GM12878 (cell line): ENCODE measurements around the gene SLC38A8. TPM values are rescaled to one million over a fixed set of nuclear protein-coding genes. Genes with fewer than 3 reads are reported as not detected.

Experiments
- ATAC-seq: fragments of 200-7000 bp; cut with Tn5 transposase; 3 replicates; pipeline ENCODE4 v1.9.1; 2020; ENCODE audit warnings: mild to moderate bottlenecking, moderate library complexity
- BruUV-seq: library from RNA; stranded (reverse); fragments of 400-500 nt; replicated peaks from 2 replicates; lab custom pipeline; 2021; lab: Mats Ljungman, UMichigan
- CTCF ChIA-PET: fragments of 300-600 bp; sonication (Branson Sonifier 250); formaldehyde crosslinking; extraction: SDS; loops from one replicate; lab custom pipeline; 2021; ENCODE audit warnings: inconsistent platforms; lab: Yijun Ruan, JAX
- POLR2A ChIA-PET: fragments of 350-600 bp; formaldehyde crosslinking; extraction: SDS; loops from one replicate; lab custom pipeline; 2021; ENCODE audit warnings: inconsistent platforms; lab: Charles Lee
- RAD21 ChIA-PET: fragments of 300-600 bp; sonication (Branson Sonifier 250); formaldehyde crosslinking; loops from one replicate; lab custom pipeline; 2023; ENCODE audit warnings: antibody characterized with exemption; ENCODE audit not compliant: unreplicated experiment; lab: Charles Lee
- SMC1A ChIA-PET: fragments of 300-600 bp; sonication (Branson Sonifier 250); formaldehyde crosslinking; loops from one replicate; lab custom pipeline; 2023; ENCODE audit not compliant: unreplicated experiment, uncharacterized antibody; lab: Charles Lee
- DNase-seq: peaks from one replicate; pipeline ENCODE4 v3.0.0-alpha.2; 2011; ENCODE audit warnings: low read depth, low spot score
- FAIRE-seq: peaks from 3 replicates; lab custom pipeline; 2011; peaks lifted over from hg19 to GRCh38; lab: Jason Lieb, UNC
- H2AFZ ChIP-seq: 2 replicates; pipeline ENCODE4 v1.6.0; 2011; ENCODE audit warnings: low read depth, low read length, control low read depth; ENCODE audit not compliant: control insufficient read depth
- H3K27ac ChIP-seq: 2 replicates; pipeline ENCODE4 v1.5.1; 2011; ENCODE audit warnings: control low read depth; ENCODE audit not compliant: control insufficient read depth, insufficient read depth
- H3K27me3 ChIP-seq, 2 experiments: replicated peaks in 1 of 2; 2 replicates each; pipeline versions ENCODE4 v1.6.0 to v1.6.1; 2011; ENCODE audit warnings: low read length in 1 of 2; ENCODE audit not compliant: control insufficient read depth in 2 of 2, insufficient read depth in 2 of 2
- H3K36me3 ChIP-seq, 2 experiments: 2 replicates each; pipeline ENCODE4 v1.5.1; 2011; ENCODE audit warnings: low read length in 1 of 2; ENCODE audit not compliant: control insufficient read depth in 2 of 2, insufficient read depth in 2 of 2
- H3K4me1 ChIP-seq: 2 replicates; pipeline ENCODE4 v1.6.1; 2011; ENCODE audit warnings: mild to moderate bottlenecking, low read length, moderate library complexity, mixed read lengths; ENCODE audit not compliant: control insufficient read depth, insufficient read depth
- H3K4me2 ChIP-seq: 2 replicates; pipeline ENCODE4 v1.6.0; 2011; ENCODE audit warnings: control low read depth; ENCODE audit not compliant: control insufficient read depth, insufficient read depth
- H3K4me3 ChIP-seq: fragments of 200-600 bp; sonication (generic); 2 replicates; pipeline ENCODE4 v1.5.1; 2016
- H3K79me2 ChIP-seq: 2 replicates; pipeline ENCODE4 v1.6.0; 2011; ENCODE audit warnings: low read length; ENCODE audit not compliant: control insufficient read depth, insufficient read depth
- H3K9ac ChIP-seq: 2 replicates; pipeline ENCODE4 v1.8.0; 2011; ENCODE audit warnings: low read length, control low read depth, mixed read lengths; ENCODE audit not compliant: control insufficient read depth, insufficient read depth
- H3K9me3 ChIP-seq: replicated peaks from 3 replicates; pipeline ENCODE4 v1.5.1; 2011; ENCODE audit warnings: mild to moderate bottlenecking, low read length; ENCODE audit not compliant: control insufficient read depth, insufficient read depth
- H4K20me1 ChIP-seq: 2 replicates; pipeline ENCODE4 v1.6.0; 2011; ENCODE audit not compliant: control insufficient read depth, insufficient read depth
- BCL11A ChIP-seq: IDR thresholded peaks from 2 replicates; pipeline ENCODE4 v1.6.1; 2011; ENCODE audit warnings: low read depth, low read length
- BHLHE40 ChIP-seq, 2 experiments: fragments of 450-650 bp in 1 of 2; IDR thresholded peaks; 2 replicates each; pipeline ENCODE4 v1.6.1; 2011 to 2017; ENCODE audit warnings: low read depth in 2 of 2, borderline replicate concordance in 1 of 2, improper control_type of control experiment in 1 of 2, low read length in 1 of 2, mild to moderate bottlenecking in 1 of 2
- E2F4 ChIP-seq: IDR thresholded peaks from 2 replicates; pipeline ENCODE4 v1.6.1; 2012; ENCODE audit warnings: low read depth, low read length, improper control_type of control experiment
- IKZF1 ChIP-seq: fragments of 450-650 bp; conservative IDR thresholded peaks from 2 replicates; pipeline ENCODE4 v1.6.1; 2017; ENCODE audit warnings: antibody characterized with exemption, mild to moderate bottlenecking
- IKZF2 ChIP-seq, 2 experiments: fragments of 450-650 bp; IDR thresholded peaks; 2 replicates each; pipeline ENCODE4 v1.6.1; 2017; ENCODE audit warnings: mild to moderate bottlenecking in 2 of 2, moderate library complexity in 2 of 2
- JUND ChIP-seq: IDR thresholded peaks from 2 replicates; pipeline ENCODE4 v1.6.1; 2012; ENCODE audit warnings: low read depth, mild to moderate bottlenecking, low read length, improper control_type of control experiment, moderate library complexity
- MLLT1 ChIP-seq: fragments of 450-650 bp; IDR thresholded peaks from 2 replicates; pipeline ENCODE4 v1.6.1; 2016; ENCODE audit warnings: mild to moderate bottlenecking
- SMC3 ChIP-seq: IDR thresholded peaks from 2 replicates; pipeline ENCODE4 v1.6.1; 2011; ENCODE audit warnings: low read length, improper control_type of control experiment, borderline replicate concordance
- YY1 ChIP-seq: IDR thresholded peaks from 2 replicates; pipeline ENCODE4 v1.6.1; 2011; ENCODE audit warnings: low read depth, mild to moderate bottlenecking, low read length
- WGBS: methylation state at CpG from one replicate; pipeline ENCODE4 v1.1.6; 2016; ENCODE audit warnings: low lambda C conversion rate; ENCODE audit not compliant: insufficient replicate concordance, insufficient coverage; ENCODE audit errors: missing lambda C conversion rate; 5-methylcytosine and 5-hydroxymethylcytosine counted together
- in situ Hi-C: fragments of 300-500 bp; cut with MboI; formaldehyde crosslinking; loops from 9 replicates; pipeline ENCODE4 v1.14.3; 2018; ENCODE audit warnings: mixed read lengths
- intact Hi-C: fragments of 100-400 bp; cut with micrococcal nuclease; formaldehyde crosslinking; loops from one replicate; pipeline ENCODE4 v1.14.2; 2022; ENCODE audit not compliant: unreplicated experiment
- polyA plus RNA-seq, 11 experiments: library from polyadenylated mRNA; depleted of rRNA in 4 of 11; unstranded in 6 of 11; stranded (reverse) in 5 of 11; fragments of >200 nt; fragmentation: Nextera tagmentation in 4 of 11; fragmentation: Illumina TruSeq in 1 of 11; extraction: Ambion mirVana in 4 of 11; extraction: Trizol in 1 of 11; gene quantifications; 1 replicate in 1 of 11; 2 replicates in 10 of 11; pipeline versions ENCODE4 v1.2.1 to v1.2.3, GENCODE V29; 2011 to 2016; ENCODE audit warnings: inconsistent platforms in 2 of 11, missing spikeins in 2 of 11, low read depth in 1 of 11
- total RNA-seq, 4 experiments: library from RNA; depleted of rRNA in 3 of 4; stranded (reverse); fragments of >200 nt in 3 of 4; fragmentation: Illumina TruSeq in 1 of 4; extraction: Trizol in 1 of 4; gene quantifications; 2 replicates each; pipeline versions ENCODE4 v1.2.1 to v1.2.3, GENCODE V29; 2013 to 2021

Gene SLC38A8
- total and polyA plus RNA-seq, 10 of the 15 experiments (the other 5 are each of a cell fraction or from before 2014, with no cell fraction given), result not detected

- H3K9ac ChIP-seq, result no peak overlapping the region
These were observed 34.6 kb downstream of the SLC38A8 start for GRCh38 chr16:84007965-84008364.

More at GRCh38 chr16:84007965-84008364, 34.6 kb downstream of the SLC38A8 start:
- no peak overlapping the region for H3K27ac ChIP-seq
- H2AFZ ChIP-seq, result no peak overlapping the region
- intact Hi-C loops, result no loop called here
- no peak overlapping the region for H3K4me3 ChIP-seq
- H3K4me2 ChIP-seq, result no peak overlapping the region
- no peak for FAIRE-seq
- ATAC-seq, result no peak
- H3K36me3 ChIP-seq, result no peaks in the 10 kb centered on the region
- POLR2A ChIA-PET, result no interaction called here
- H3K27me3 ChIP-seq, result no peaks in the 10 kb centered on the region; a peak in 2 of 4 replicates
- CTCF ChIA-PET, result no interaction called here
- no peak for TF ChIP-seq SMC3
- no peak for TF ChIP-seq IKZF2 (IDR thresholded peaks at IDR 0.05)
- no peak for TF ChIP-seq E2F4
- TF ChIP-seq JUND, result no peak
- no peak for TF ChIP-seq YY1
- TF ChIP-seq BCL11A, result no peak
- TF ChIP-seq MLLT1, result no peak
- no peak for TF ChIP-seq IKZF1
- TF ChIP-seq BHLHE40 (IDR thresholded peaks at IDR 0.05; ENCODE audit: borderline replicate concordance in 1 of 2, low read depth in 2 of 2, low read length in 1 of 2), result 0 out of 4 replicates have a peak, but pooled peaks of 1 of the 2 experiments have one; percentile 7
- no peaks in the 10 kb centered on the region for H3K9me3 ChIP-seq
- WGBS, result 68% methylated on average over 8 of the region's 8 CpGs
- in situ Hi-C loops, result no loop called here
- DNase-seq, result no peak
- no peaks in the 10 kb centered on the region for H4K20me1 ChIP-seq
- no peaks in the 10 kb centered on the region for H3K79me2 ChIP-seq
- BruUV-seq, result no TSS peak
- SMC1A ChIA-PET, result no interaction called here
- RAD21 ChIA-PET, result no interaction called here
- H3K4me1 ChIP-seq, result no peaks in the 10 kb centered on the region
